IMR-90 (cell line): ENCODE results near the gene CFAP45. TPM values are rescaled to one million over a fixed set of nuclear protein-coding genes. Genes with fewer than 3 reads are reported as not detected.

Experiments
- ATAC-seq: fragments of 200-7000 bp; cut with Tn5 transposase; 2 replicates; pipeline ENCODE4 v1.9.1; 2020; ENCODE audit warnings: low read depth, mild to moderate bottlenecking, moderate library complexity
- BruUV-seq: library from RNA; stranded (reverse); fragments of 400-500 nt; replicated peaks from 2 replicates; lab custom pipeline; 2021; lab: Mats Ljungman, UMichigan
- CTCF ChIA-PET: fragments of 300-600 bp; formaldehyde crosslinking; extraction: SDS; loops from one replicate; lab custom pipeline; 2021; ENCODE audit warnings: antibody characterized with exemption; lab: Yijun Ruan, JAX
- POLR2A ChIA-PET: fragments of 300-600 bp; sonication (Branson Sonifier 250); formaldehyde crosslinking; loops from one replicate; lab custom pipeline; 2022; ENCODE audit warnings: antibody characterized with exemption; ENCODE audit not compliant: unreplicated experiment; lab: Charles Lee
- DNase-seq: peaks from one replicate; pipeline ENCODE4 v3.0.0; 2013
- H2AFZ ChIP-seq: replicated peaks from 2 replicates; pipeline ENCODE3; 2013; ENCODE audit warnings: low read length, mild to moderate bottlenecking; ENCODE audit not compliant: poor library complexity
- H2AK5ac ChIP-seq: 2 replicates; pipeline ENCODE4 v1.6.1; 2013; ENCODE audit warnings: low read depth, low read length, inconsistent platforms
- H2AK9ac ChIP-seq: replicated peaks from 2 replicates; pipeline ENCODE3; 2013; ENCODE audit warnings: mild to moderate bottlenecking, low read depth, low read length, moderate library complexity; ENCODE audit not compliant: poor library complexity
- H2BK120ac ChIP-seq: 2 replicates; pipeline ENCODE4 v1.6.1; 2013; ENCODE audit warnings: low read depth, low read length, inconsistent platforms
- H2BK15ac ChIP-seq: 3 replicates; pipeline ENCODE4 v1.6.1; 2013; ENCODE audit warnings: low read depth, low read length, inconsistent platforms
- H2BK20ac ChIP-seq: 2 replicates; pipeline ENCODE4 v1.6.1; 2013; ENCODE audit warnings: low read depth, mild to moderate bottlenecking, inconsistent platforms, low read length, moderate library complexity
- H2BK5ac ChIP-seq: 2 replicates; pipeline ENCODE4 v1.6.1; 2013; ENCODE audit warnings: mild to moderate bottlenecking, low read depth, low read length, inconsistent platforms; ENCODE audit not compliant: poor library complexity, severe bottlenecking
- H3K14ac ChIP-seq: replicated peaks from 2 replicates; pipeline ENCODE4 v1.6.1; 2013; ENCODE audit warnings: low read depth, low read length, inconsistent platforms
- H3K18ac ChIP-seq: 2 replicates; pipeline ENCODE4 v1.6.1; 2013; ENCODE audit warnings: low read depth, low read length, control low read depth
- H3K23ac ChIP-seq: 2 replicates; pipeline ENCODE4 v1.6.1; 2013; ENCODE audit warnings: low read depth, low read length, inconsistent platforms
- H3K27ac ChIP-seq: 2 replicates; pipeline ENCODE4 v1.5.1; 2013; ENCODE audit warnings: mild to moderate bottlenecking, control low read depth, low read length; ENCODE audit not compliant: insufficient read depth
- H3K27me3 ChIP-seq: 2 replicates; pipeline ENCODE4 v1.6.1; 2013; ENCODE audit warnings: low read length; ENCODE audit not compliant: control insufficient read depth, insufficient read depth
- H3K36me3 ChIP-seq: 2 replicates; pipeline ENCODE4 v1.6.1; 2013; ENCODE audit warnings: low read length, mixed read lengths; ENCODE audit not compliant: control insufficient read depth, insufficient read depth
- H3K4ac ChIP-seq: 2 replicates; pipeline ENCODE4 v1.6.1; 2013; ENCODE audit warnings: low read depth, low read length, inconsistent platforms
- H3K4me1 ChIP-seq: 2 replicates; pipeline ENCODE4 v1.6.1; 2013; ENCODE audit warnings: low read length, mixed read lengths; ENCODE audit not compliant: control insufficient read depth, insufficient read depth
- H3K4me2 ChIP-seq: 2 replicates; pipeline ENCODE4 v1.6.1; 2013; ENCODE audit warnings: low read depth, mild to moderate bottlenecking, control low read depth, low read length, moderate library complexity
- H3K4me3 ChIP-seq: 2 replicates; pipeline ENCODE4 v1.5.1; 2013; ENCODE audit warnings: low read depth, mild to moderate bottlenecking, control low read depth, low read length, moderate library complexity; ENCODE audit not compliant: insufficient read depth
- H3K56ac ChIP-seq: 2 replicates; pipeline ENCODE4 v1.6.1; 2013; ENCODE audit warnings: low read length, inconsistent platforms; ENCODE audit not compliant: insufficient read depth; ENCODE audit errors: extremely low read depth
- H3K79me1 ChIP-seq, 2 experiments: 2 replicates each; pipeline ENCODE4 v1.6.1; 2013; ENCODE audit warnings: low read length in 2 of 2, inconsistent platforms in 1 of 2, low read depth in 1 of 2
- H3K9ac ChIP-seq: 2 replicates; pipeline ENCODE4 v1.6.1; 2013; ENCODE audit warnings: low read depth, low read length, control low read depth
- H3K9me1 ChIP-seq: 2 replicates; pipeline ENCODE4 v1.6.1; 2013; ENCODE audit warnings: low read length, inconsistent platforms; ENCODE audit not compliant: insufficient read depth
- H3K9me3 ChIP-seq: 2 replicates; pipeline ENCODE4 v1.6.1; 2013; ENCODE audit warnings: low read length; ENCODE audit not compliant: control insufficient read depth, insufficient read depth
- H4K20me1 ChIP-seq: 2 replicates; pipeline ENCODE4 v1.6.1; 2013; ENCODE audit warnings: low read length, inconsistent platforms; ENCODE audit not compliant: insufficient read depth
- H4K5ac ChIP-seq: 2 replicates; pipeline ENCODE4 v1.6.1; 2013; ENCODE audit warnings: mild to moderate bottlenecking, low read depth, low read length, control low read depth
- H4K8ac ChIP-seq, 2 experiments: 2 replicates each; pipeline ENCODE4 v1.6.1; 2013; ENCODE audit warnings: low read depth in 2 of 2, low read length in 2 of 2, control low read depth in 1 of 2, inconsistent platforms in 1 of 2
- H4K91ac ChIP-seq: 2 replicates; pipeline ENCODE4 v1.6.1; 2013; ENCODE audit warnings: low read depth, low read length, inconsistent platforms; ENCODE audit not compliant: insufficient read depth
- BHLHE40 ChIP-seq: fragments of 150-350 bp; IDR thresholded peaks from 2 replicates; pipeline ENCODE4 v1.6.1; 2016; ENCODE audit warnings: mild to moderate bottlenecking, low read depth, low read length
- CEBPB ChIP-seq: IDR thresholded peaks from 2 replicates; pipeline ENCODE4 v1.6.1; 2012; ENCODE audit warnings: low read depth, low read length, improper control_type of control experiment
- CHD1 ChIP-seq: IDR thresholded peaks from 2 replicates; pipeline ENCODE4 v1.6.1; 2012; ENCODE audit warnings: low read depth, low read length, improper control_type of control experiment
- FOS ChIP-seq: fragments of 150-350 bp; IDR thresholded peaks from 2 replicates; pipeline ENCODE4 v1.6.1; 2016; ENCODE audit warnings: low read depth, low read length
- MAFK ChIP-seq: IDR thresholded peaks from 2 replicates; pipeline ENCODE4 v1.6.1; 2012; ENCODE audit warnings: low read depth, low read length, improper control_type of control experiment
- MAZ ChIP-seq: IDR thresholded peaks from 2 replicates; pipeline ENCODE4 v1.6.1; 2012; ENCODE audit warnings: low read depth, mild to moderate bottlenecking, low read length, improper control_type of control experiment, moderate library complexity, borderline replicate concordance
- MXI1 ChIP-seq: IDR thresholded peaks from 2 replicates; pipeline ENCODE4 v1.6.1; 2012; ENCODE audit warnings: low read depth, mild to moderate bottlenecking, low read length, moderate library complexity, borderline replicate concordance
- NFE2L2 ChIP-seq: fragments of 150-350 bp; IDR thresholded peaks from 2 replicates; pipeline ENCODE4 v1.6.1; 2016; ENCODE audit warnings: low read depth, mild to moderate bottlenecking, low read length
- POLR2A ChIP-seq: IDR thresholded peaks from 2 replicates; pipeline ENCODE4 v1.6.1; 2012; ENCODE audit warnings: mild to moderate bottlenecking, low read depth, low read length
- RAD21 ChIP-seq: IDR thresholded peaks from 2 replicates; pipeline ENCODE4 v1.6.1; 2012; ENCODE audit warnings: low read length, improper control_type of control experiment
- RCOR1 ChIP-seq: IDR thresholded peaks from 2 replicates; pipeline ENCODE4 v1.6.1; 2012; ENCODE audit warnings: mild to moderate bottlenecking, low read length, improper control_type of control experiment; ENCODE audit not compliant: insufficient replicate concordance
- RFX5 ChIP-seq: IDR thresholded peaks from 2 replicates; pipeline ENCODE4 v1.8.0; 2012; ENCODE audit warnings: low read depth, mild to moderate bottlenecking, low read length, moderate library complexity
- SMC3 ChIP-seq: fragments of 150-350 bp; IDR thresholded peaks from 2 replicates; pipeline ENCODE4 v1.6.1; 2016; ENCODE audit warnings: low read depth, mild to moderate bottlenecking, antibody characterized with exemption, low read length, moderate library complexity
- USF2 ChIP-seq: fragments of 150-350 bp; IDR thresholded peaks from 2 replicates; pipeline ENCODE4 v1.6.1; 2017; ENCODE audit warnings: mild to moderate bottlenecking, antibody characterized with exemption, low read length, low read depth
- WGBS, 2 experiments: methylation state at CpG; one replicate each; pipeline versions ENCODE4 v1.1.5 to v1.1.7; 2013; ENCODE audit warnings: missing lambda C conversion rate in 2 of 2; ENCODE audit not compliant: insufficient read length in 1 of 2; ENCODE audit errors: extremely low coverage in 2 of 2; 5-methylcytosine and 5-hydroxymethylcytosine counted together
- dilution Hi-C: fragments of 300-500 bp; cut with HindIII; formaldehyde crosslinking; loops from one replicate; pipeline ENCODE4 v1.14.3; 2018; ENCODE audit warnings: low sequenced_read_pairs; ENCODE audit not compliant: unreplicated experiment
- in situ Hi-C: fragments of 300-500 bp; cut with MboI; formaldehyde crosslinking; loops from 3 replicates; pipeline ENCODE4 v1.14.3; 2019; ENCODE audit warnings: low sequenced_read_pairs, inconsistent platforms, mixed read lengths
- intact Hi-C: fragments of 100-400 bp; cut with micrococcal nuclease; formaldehyde crosslinking; loops from 2 replicates; pipeline ENCODE4 v1.10.0; 2022
- polyA plus RNA-seq, 3 experiments: library from polyadenylated mRNA; depleted of rRNA; stranded (reverse); fragments of >200 nt; gene quantifications; 2 replicates each; pipeline ENCODE4 v1.2.3, GENCODE V29; 2012; ENCODE audit warnings: low replicate concordance in 1 of 3
- total RNA-seq: library from RNA; depleted of rRNA; stranded (reverse); fragments of >200 nt; gene quantifications from 2 replicates; pipeline ENCODE4 v1.2.3, GENCODE V29; 2012
- TF ChIP-seq, protein P1 (sequence below): fragments of 150-350 bp; IDR thresholded peaks from 2 replicates; pipeline ENCODE4 v1.6.1; 2016; ENCODE audit warnings: low read depth, mild to moderate bottlenecking, low read length, moderate library complexity, borderline replicate concordance
- TF ChIP-seq, protein P2 (sequence below): conservative IDR thresholded peaks from 2 replicates; pipeline ENCODE4 v1.5.1; 2012; ENCODE audit warnings: mild to moderate bottlenecking, low read depth, low read length, improper control_type of control experiment

The CFAP45 gene
- total and polyA plus RNA-seq, 2 of the 4 experiments (the other 2 are of a cell fraction) = 0.51 to 0.72 TPM

DNA sequence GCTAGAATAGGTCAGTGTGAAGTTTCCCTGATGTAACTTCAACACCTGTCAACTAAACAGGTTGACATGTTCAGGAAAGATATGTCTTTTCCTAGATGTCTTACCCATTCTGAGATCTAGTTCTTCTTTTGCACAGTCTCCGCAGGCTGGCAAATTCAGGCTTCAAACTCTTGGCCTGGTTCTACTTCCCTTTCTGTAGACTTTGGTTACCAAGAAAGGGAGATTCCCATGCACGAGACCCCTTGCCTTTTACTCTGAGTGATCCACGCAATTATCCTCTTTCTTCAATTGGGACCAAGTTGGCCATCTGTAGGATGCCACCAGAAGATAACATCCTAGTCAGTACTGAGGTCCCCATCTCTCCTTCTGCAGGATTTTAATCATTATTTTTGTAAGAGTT, 2.0 kb downstream of the CFAP45 start:
- DNase-seq (no peak), ATAC-seq (no peak)
- in situ Hi-C loops (loop anchor here (25.0 kb wide), 1 partner anchor 686 kb away; the partner anchor contains the start of gene ACKR1), dilution Hi-C loops (loop anchor here (25.0 kb wide), 1 partner anchor 111 kb away; the partner anchor contains the start of gene DUSP23), intact Hi-C loops (no loop called here)
- Histone ChIP-seq H3K9me1 (no peaks in the 10 kb centered on the region), H2AK9ac (no peak overlapping the region), H2AK5ac (no peak overlapping the region), H3K23ac (no peak overlapping the region), H2BK5ac (no peak overlapping the region), H2BK15ac (no peak overlapping the region), H3K14ac (no peak overlapping the region), H4K8ac (no peak overlapping the region), H3K27me3 (no peaks in the 10 kb centered on the region), H3K27ac (no peak overlapping the region), H4K5ac (no peak overlapping the region), H3K79me1 (no peaks in the 10 kb centered on the region), H3K9ac (no peak overlapping the region), H3K36me3 (no peaks in the 10 kb centered on the region), H2AFZ (no peak overlapping the region), H4K20me1 (0 out of 2 replicates have a peak, but pooled peaks cover 3% of the 10 kb centered on the region), H3K56ac (no peak overlapping the region), H3K4me1 (peaks cover 9% of the 10 kb centered on the region; the same call in 1 of the 2 replicates), H3K18ac (no peak overlapping the region), H3K4me3 (no peak overlapping the region), H3K9me3 (no peaks in the 10 kb centered on the region), H3K4me2 (no peak overlapping the region), H2BK120ac (no peak overlapping the region), H2BK20ac (no peak overlapping the region), H4K91ac (no peak overlapping the region), H3K4ac (no peak overlapping the region)
- 100% methylated on average over 1 of the region's 3 CpGs; no CpG with 5 or more reads in 1 of the 2 experiments for WGBS, 2 experiments
- ChIA-PET CTCF (no interaction called here), POLR2A (no interaction called here)
- TF ChIP-seq MAZ (no peak), POLR2A (no peak), SMC3 (no peak), RAD21 (no peak), NFE2L2 (no peak), BHLHE40 (no peak), RCOR1 (no peak), FOS (no peak), CEBPB (no peak), CHD1 (no peak), MXI1 (no peak), RFX5 (no peak), MAFK (no peak), USF2 (no peak)
- TF ChIP-seq, protein P1, sequence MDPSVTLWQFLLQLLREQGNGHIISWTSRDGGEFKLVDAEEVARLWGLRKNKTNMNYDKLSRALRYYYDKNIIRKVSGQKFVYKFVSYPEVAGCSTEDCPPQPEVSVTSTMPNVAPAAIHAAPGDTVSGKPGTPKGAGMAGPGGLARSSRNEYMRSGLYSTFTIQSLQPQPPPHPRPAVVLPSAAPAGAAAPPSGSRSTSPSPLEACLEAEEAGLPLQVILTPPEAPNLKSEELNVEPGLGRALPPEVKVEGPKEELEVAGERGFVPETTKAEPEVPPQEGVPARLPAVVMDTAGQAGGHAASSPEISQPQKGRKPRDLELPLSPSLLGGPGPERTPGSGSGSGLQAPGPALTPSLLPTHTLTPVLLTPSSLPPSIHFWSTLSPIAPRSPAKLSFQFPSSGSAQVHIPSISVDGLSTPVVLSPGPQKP = no peak
- TF ChIP-seq, protein P2, sequence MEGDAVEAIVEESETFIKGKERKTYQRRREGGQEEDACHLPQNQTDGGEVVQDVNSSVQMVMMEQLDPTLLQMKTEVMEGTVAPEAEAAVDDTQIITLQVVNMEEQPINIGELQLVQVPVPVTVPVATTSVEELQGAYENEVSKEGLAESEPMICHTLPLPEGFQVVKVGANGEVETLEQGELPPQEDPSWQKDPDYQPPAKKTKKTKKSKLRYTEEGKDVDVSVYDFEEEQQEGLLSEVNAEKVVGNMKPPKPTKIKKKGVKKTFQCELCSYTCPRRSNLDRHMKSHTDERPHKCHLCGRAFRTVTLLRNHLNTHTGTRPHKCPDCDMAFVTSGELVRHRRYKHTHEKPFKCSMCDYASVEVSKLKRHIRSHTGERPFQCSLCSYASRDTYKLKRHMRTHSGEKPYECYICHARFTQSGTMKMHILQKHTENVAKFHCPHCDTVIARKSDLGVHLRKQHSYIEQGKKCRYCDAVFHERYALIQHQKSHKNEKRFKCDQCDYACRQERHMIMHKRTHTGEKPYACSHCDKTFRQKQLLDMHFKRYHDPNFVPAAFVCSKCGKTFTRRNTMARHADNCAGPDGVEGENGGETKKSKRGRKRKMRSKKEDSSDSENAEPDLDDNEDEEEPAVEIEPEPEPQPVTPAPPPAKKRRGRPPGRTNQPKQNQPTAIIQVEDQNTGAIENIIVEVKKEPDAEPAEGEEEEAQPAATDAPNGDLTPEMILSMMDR = no peak
- BruUV-seq = no TSS peak
